ENCODE data around the gene MCF2L.

MCF2L gene

GRCh38 chr13:113008851-113009250 lies 39.8 kb downstream of the MCF2L start:
- TF ChIP-seq GABPA (IDR thresholded peaks at IDR 0.05; ENCODE audit: low read depth): no peak
- no peak for TF ChIP-seq CTCF (IDR thresholded peaks at IDR 0.05; ENCODE audit: insufficient read depth, low read length)
- no peak for TF ChIP-seq SPI1 (IDR thresholded peaks at IDR 0.05; ENCODE audit: borderline replicate concordance, low read depth)
- TF ChIP-seq POLR2AphosphoS5 (IDR thresholded peaks at IDR 0.05; ENCODE audit: low read depth): no peak
- no peak for TF ChIP-seq REST (IDR thresholded peaks at IDR 0.05; ENCODE audit: insufficient replicate concordance, low read depth)
- no peak overlapping the region for H3K27ac ChIP-seq (replicated peaks)
- no peak overlapping the region for H3K4me3 ChIP-seq (replicated peaks; ENCODE audit: insufficient read depth, low read length)

GRCh38 chr13:113009743-113010509 lies 40.9 kb downstream of the MCF2L start:
- H3K27ac ChIP-seq (replicated peaks): no peak overlapping the region
- TF ChIP-seq CTCF (IDR thresholded peaks at IDR 0.05; ENCODE audit: insufficient read depth, low read length) (no peak), SPI1 (IDR thresholded peaks at IDR 0.05; ENCODE audit: borderline replicate concordance, low read depth) (no peak), REST (IDR thresholded peaks at IDR 0.05; ENCODE audit: insufficient replicate concordance, low read depth) (no peak), POLR2AphosphoS5 (IDR thresholded peaks at IDR 0.05; ENCODE audit: low read depth) (no peak), GABPA (IDR thresholded peaks at IDR 0.05; ENCODE audit: low read depth) (no peak)
- H3K27me3 ChIP-seq (ENCODE audit: insufficient read depth, poor library complexity, severe bottlenecking): peaks cover 13% of the 10 kb centered on the region
- H3K4me3 ChIP-seq (replicated peaks; ENCODE audit: insufficient read depth, low read length): no peak overlapping the region
- no peak for DNase-seq (ENCODE audit: low read depth in 1 of 2, low spot score in 1 of 2)

More at GRCh38 chr13:113008851-113009250, 39.8 kb downstream of the MCF2L start:
- DNase-seq (ENCODE audit: low read depth in 1 of 2, low spot score in 1 of 2): no peak
- peaks cover 13% of the 10 kb centered on the region for H3K27me3 ChIP-seq (ENCODE audit: insufficient read depth, poor library complexity, severe bottlenecking)

GRCh38 chr13:113010510-113010865 lies 41.5 kb downstream of the MCF2L start:
- DNase-seq (ENCODE audit: low read depth in 1 of 2, low spot score in 1 of 2): no peak
- H3K27ac ChIP-seq (replicated peaks): no peak overlapping the region
- H3K4me3 ChIP-seq (replicated peaks; ENCODE audit: insufficient read depth, low read length): no peak overlapping the region
- TF ChIP-seq CTCF (IDR thresholded peaks at IDR 0.05; ENCODE audit: insufficient read depth, low read length): no peak
- no peak for TF ChIP-seq SPI1 (IDR thresholded peaks at IDR 0.05; ENCODE audit: borderline replicate concordance, low read depth)
- no peak for TF ChIP-seq GABPA (IDR thresholded peaks at IDR 0.05; ENCODE audit: low read depth)
- TF ChIP-seq POLR2AphosphoS5 (IDR thresholded peaks at IDR 0.05; ENCODE audit: low read depth): no peak
- TF ChIP-seq REST (IDR thresholded peaks at IDR 0.05; ENCODE audit: insufficient replicate concordance, low read depth): no peak
- peaks cover 13% of the 10 kb centered on the region for H3K27me3 ChIP-seq (ENCODE audit: insufficient read depth, poor library complexity, severe bottlenecking)

Measured in HL-60 (cell line).